ENCODE data around the gene OXTR.

Gene OXTR

DNA sequence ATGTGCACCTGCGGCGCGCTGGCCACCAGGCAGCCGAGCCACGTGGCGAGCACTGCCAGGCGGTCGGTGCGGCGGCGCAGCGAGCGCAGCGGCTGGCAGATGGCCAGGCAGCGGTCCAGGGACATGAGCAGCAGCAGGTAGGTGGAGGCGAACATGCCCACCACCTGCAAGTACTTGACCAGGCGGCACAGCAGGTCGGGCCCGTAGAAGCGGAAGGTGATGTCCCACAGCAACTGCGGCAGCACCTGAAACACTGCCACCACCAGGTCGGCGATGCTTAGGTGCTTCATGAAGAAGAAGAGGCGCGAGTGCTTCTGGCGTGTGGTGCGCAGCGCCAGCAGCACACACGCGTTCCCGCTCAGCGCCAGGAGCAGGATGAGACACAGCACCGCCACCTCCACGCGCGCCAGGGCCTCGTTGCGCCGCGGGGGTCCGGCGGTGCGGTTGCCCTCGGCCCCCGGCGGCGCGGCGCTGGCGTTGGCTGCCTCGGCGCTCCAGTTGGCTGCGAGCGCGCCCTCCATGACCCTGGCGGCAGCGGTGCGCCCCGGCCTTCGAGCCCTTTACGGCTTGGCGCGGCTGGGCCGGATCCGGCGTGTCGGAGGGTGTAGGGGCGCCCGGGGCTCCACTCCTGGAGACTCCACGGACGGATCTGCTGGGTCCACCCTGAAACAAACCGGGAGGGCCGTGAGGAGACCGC is 1.6 kb downstream of the OXTR start:
- no peak for DNase-seq (ENCODE audit: low read depth)

GRCh38 chr3:8767256-8767666 is 2.2 kb downstream of the OXTR start:
- DNase-seq (ENCODE audit: low read depth): no peak

DNA sequence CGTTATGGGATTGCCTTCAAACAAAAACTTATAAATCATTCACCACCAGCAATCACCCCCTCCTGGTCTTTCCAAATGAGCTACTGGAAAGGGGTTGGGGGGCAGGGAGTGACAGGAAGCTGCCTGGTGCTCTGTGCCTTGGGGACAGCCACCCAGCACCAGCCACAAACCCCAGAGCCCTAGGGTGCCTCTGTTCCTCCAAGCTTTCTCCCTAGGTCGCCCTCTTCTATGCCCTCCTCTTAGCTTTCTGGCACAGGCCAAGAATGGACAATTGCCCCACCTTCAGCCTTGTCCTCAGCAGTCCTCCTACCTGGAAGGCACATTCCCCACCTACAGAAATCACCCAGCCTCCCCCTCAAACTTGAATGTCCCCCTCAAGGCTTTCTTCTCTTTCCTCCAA is 3.3 kb downstream of the OXTR start:
- no peak for DNase-seq (ENCODE audit: low read depth)

DNA sequence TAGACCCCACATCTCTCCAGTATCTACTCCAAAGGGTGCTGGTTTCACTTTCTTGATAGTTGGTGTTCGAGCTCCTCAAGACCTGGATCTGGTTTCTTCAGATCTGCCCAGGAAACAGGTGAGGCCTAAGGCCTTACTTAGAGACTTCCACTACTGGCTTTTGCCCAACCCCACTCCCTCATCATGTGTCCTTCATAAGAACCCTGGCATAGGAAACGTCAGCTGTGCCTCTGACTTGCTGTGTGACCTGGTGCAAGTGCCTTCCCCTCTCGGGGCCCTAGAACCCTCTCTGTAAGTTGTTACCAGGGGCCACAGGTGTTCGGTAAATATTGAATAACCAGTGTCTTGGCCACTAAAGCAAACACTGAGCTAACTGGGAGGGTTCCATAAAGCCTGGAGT is 3.9 kb downstream of the OXTR start:
- no peak for DNase-seq (ENCODE audit: low read depth)

DNA sequence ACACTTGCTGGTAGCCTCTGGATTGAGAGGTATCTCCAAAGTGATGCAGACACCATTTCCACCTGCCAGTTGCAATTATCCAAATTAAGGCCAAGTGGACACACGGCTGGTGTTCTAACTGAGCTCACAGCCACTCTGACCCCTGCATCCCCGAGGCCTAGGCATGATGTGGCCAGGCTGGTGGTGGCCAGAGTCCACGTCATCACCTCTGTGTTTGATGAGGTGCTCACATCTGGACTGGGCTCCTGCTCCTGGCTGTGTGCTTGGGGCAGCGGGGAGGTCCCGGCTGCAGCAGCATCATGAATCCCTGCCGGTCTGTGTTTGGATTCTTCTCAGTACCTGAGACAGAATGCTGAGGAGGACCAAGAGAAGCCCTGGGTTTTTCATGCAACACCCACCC is 4.9 kb downstream of the OXTR start:
- DNase-seq (ENCODE audit: low read depth): no peak

DNA sequence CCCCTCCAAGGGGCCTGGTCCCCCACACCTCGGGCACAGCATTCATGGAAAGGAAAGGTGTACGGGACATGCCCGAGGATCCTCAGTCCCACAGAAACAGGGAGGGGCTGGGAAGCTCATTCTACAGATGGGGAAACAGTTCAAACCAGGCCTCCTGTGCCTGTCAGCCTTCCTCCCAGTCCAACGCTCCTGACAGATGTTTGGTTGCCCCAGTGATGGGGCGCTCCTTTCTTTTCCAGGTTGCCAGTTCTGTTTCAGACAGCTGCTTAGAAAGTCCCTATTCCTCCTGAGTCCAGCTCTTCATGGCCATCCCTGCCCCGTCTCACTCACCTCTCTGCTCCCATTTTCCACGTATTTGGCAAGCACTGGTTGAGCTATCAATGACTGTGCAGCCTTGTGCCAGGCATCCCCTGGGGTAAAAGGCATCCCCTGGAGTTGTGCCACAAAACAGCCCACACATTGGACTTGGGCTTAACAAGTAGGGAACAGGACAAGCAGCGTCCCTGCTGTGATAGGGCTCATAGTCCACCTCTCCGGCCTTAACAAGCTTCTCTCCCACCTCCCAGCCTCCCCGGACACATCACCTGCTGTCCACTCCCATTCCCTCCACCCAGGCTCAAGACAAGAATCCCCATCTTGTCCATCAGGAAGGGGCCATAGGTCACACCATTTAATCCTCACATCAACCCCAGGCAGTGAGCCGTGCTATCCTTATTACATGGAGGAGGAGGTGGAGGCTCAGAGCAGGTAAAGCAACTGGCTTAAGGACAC is 6.6 kb downstream of the OXTR start:
- no peak for DNase-seq (ENCODE audit: low read depth)

DNA sequence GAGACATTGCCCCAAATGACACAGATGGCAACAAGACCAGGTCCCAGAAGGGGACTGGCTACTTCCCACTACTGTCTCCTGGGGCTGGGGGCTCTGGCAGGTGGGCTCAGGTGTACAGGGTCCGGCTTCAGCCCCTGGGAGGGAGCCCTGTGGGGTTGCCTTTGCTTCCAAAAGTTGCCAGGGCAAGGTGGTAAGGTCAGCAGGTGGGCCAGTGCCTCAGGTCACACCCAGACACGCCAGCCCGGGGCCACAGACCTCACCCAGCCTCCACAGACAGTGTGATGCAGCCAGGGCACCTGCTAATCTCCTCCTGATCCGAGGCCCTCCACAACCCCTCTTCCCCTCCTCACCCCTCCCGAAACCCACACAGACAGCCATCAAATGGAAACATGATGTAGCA is 7.5 kb downstream of the OXTR start:
- no peak for DNase-seq (ENCODE audit: low read depth)

- DNase-seq (ENCODE audit: low read depth): no peak
Observed at GRCh38 chr3:8760506-8760905, 8.9 kb downstream of the OXTR start.

GRCh38 chr3:8760091-8760490 is 9.3 kb downstream of the OXTR start:
- DNase-seq (ENCODE audit: low read depth): no peak

DNA sequence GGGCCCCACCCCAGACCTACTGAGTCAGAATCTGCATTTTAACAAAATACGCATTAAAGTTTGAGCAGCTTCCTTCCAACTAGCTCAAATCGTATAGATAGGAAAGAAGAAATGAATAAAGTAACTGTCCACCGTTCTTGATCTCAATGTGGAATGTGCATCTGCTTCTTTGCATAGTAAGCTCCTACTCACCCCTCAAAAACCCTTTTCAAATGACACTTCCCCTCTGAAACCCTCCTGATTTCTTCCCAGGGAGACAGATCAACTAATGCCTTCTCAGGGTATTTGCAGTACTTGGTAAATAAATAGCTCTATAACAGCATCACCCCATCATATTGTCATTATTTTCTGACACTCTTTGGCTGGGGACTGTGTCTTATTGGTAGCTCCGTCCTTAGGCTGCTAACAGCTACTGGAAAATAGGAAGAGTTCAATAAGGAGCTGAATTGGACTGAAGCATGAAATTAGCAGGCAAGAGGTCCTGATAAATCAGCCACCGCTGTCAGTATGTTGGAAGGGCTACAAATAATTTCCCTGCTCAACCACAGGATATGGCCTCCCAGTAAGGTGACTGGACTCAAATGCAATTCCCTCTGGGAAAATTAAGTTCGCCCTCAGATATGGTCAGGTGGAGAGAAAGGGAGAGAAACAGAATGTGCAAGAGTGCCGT is 10.2 kb downstream of the OXTR start:
- no peak for DNase-seq (ENCODE audit: low read depth)

GRCh38 chr3:8757551-8758518 is 11.6 kb downstream of the OXTR start:
- DNase-seq (ENCODE audit: low read depth): no peak

- no peak for DNase-seq (ENCODE audit: low read depth)
Observed at GRCh38 chr3:8756671-8757070, 12.7 kb downstream of the OXTR start.

GRCh38 chr3:8755564-8756237 is 13.7 kb downstream of the OXTR start:
- no peak for DNase-seq (ENCODE audit: low read depth)

DNA sequence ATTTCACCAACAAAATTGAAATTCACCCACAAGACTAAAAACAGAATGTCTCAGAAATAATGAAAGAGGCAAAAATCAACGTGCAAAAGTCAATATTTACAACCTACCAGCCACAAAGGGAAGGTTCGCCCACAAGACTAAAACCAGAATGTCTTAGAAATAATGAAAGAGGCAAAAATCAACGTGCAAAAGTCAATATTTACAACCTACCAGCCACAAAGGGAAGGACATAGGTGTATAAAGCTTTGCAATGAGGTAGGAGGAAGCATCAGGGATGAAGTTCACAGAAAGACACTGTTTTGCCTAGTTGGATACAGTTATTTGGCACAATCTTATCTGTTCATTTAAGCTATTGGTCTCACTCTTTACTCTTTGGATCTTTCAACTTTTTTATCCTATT is 14.3 kb downstream of the OXTR start:
- no peak for DNase-seq (ENCODE audit: low read depth)

GRCh38 chr3:8752832-8753231 is 16.6 kb downstream of the OXTR start:
- no peak for DNase-seq (ENCODE audit: low read depth)

GRCh38 chr3:8749316-8749715 is 20.1 kb downstream of the OXTR start:
- DNase-seq (ENCODE audit: low read depth): no peak

DNA sequence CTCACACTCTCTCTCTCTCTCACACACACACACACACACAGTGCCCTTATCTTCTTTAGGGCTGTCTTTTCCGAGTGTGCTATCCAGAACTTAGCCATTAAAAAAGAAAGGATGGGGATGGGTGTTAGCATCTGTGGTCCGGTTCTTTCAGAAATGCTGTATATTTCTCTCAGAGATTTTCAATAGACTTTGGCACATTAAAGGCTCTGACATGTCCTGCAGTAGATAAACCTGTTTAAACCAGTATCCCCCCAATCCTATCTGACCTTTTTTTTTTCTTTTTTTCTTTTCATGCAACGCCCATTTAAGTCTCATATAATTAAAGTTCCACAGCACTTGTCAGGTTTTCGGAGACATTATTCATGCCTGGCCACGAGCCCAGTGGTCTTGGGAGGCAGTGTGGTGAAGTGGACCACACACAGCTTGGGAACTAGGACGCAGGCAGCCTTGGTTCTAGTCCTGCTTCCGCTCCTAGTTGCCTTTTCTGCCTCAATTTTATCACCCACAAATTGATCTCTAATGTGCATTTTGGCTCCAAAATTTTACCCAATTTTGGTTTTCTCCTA is 22.6 kb downstream of the OXTR start:
- no peak for DNase-seq (ENCODE audit: low read depth)

DNA sequence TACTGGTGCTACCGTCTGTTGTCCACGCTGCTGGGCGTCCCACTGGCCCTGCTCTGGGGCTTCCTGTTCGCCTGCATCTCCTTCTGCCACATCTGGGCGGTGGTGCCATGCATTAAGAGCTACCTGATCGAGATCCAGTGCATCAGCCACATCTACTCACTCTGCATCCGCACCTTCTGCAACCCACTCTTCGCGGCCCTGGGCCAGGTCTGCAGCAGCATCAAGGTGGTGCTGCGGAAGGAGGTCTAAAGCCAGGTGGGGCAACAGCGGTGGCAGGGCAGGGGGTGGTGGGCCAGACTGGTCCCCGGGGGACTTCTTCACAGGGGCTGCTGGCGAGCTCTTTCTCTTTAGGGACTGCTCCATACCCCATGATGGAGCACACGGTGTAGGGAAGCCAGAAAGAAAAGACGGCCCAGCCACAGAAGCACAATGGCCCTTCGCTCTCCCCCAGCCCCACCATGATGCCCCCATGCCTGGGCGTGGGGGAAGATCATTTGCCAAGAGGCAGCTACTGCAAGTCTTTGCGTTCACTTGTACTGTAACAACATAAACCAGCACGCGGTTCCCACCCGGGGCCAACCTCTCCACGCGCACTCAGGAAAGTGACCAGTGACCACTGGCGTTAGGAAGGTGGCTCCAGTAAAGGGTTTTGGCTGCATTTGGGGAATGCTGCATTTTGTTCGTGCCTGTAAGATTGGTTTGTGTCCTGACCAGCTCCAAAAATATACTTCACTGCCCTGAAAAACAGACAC is 23.6 kb downstream of the OXTR start:
- no peak for DNase-seq (ENCODE audit: low read depth)

GRCh38 chr3:8743911-8744310 is 25.5 kb downstream of the OXTR start:
- DNase-seq (ENCODE audit: low read depth): no peak

- no peak for DNase-seq (ENCODE audit: low read depth)
Observed at GRCh38 chr3:8743021-8743601, 26.3 kb downstream of the OXTR start.

Measured in stimulated activated CD8-positive, alpha-beta memory T cell treated with anti-CD3 and anti-CD28 coated beads, Interleukin-4, amount 100 ng/mL, for 24 hours (primary cell).